GM18517 (cell line): ENCODE measurements around the gene RNF138.
A peak's percentile ranks its signal among the peaks of the same experiment; 100 is the strongest.
"Not testable (repeated sequence)": the region's sequence is repeated elsewhere in the genome, so short reads cannot be mapped to it uniquely, and the experiment has no call there.

Source experiments
- ATAC-seq: cut with Tn5 transposase; IDR thresholded peaks from one replicate; pipeline ENCODE4 v1.9.1; 2021; ENCODE audit warnings: mild to moderate bottlenecking, moderate library complexity; ENCODE audit not compliant: unreplicated experiment

Gene RNF138, protein sequence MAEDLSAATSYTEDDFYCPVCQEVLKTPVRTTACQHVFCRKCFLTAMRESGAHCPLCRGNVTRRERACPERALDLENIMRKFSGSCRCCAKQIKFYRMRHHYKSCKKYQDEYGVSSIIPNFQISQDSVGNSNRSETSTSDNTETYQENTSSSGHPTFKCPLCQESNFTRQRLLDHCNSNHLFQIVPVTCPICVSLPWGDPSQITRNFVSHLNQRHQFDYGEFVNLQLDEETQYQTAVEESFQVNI

DNA sequence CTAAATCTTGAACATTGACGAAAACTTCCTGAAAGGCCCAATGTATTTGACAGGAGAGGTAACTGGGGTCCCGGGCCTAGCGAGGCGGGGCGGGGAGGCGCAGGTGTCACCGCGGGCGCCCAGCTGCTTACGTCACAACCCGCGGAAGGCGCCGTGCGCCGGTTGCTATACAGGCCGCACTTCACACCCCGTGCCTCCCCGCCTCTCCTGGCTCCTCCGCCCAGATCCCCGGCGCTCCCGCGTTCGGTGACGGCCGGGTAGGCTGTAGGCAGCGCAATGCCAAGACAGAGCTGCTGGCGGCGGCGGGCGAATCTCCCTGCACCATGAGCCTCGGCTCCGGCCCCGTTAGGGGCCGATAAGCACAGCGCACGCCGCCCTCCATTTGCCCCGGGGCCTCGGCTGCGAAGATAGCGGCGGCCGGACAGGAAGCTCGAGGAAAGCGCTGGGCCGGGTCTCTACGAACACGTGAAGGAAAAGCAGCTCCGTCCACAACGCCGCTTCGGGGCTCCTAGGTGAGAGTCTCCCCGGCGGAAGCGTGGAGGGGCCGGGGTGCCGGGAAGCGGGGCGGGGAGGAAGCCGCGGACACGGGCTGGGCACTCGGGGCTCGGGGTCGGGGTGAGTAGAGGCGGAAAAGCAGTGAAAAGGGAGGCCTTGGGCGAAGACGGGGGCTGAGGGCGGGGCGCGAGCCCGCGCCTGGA, at the start of gene RNF138:
Gene RNF138 (plus strand): TSS at position 151 of the 698 bp plus-strand sequence. CDS start 903 bp downstream, outside the sequence.
- peak; percentile 56 for ATAC-seq

DNA sequence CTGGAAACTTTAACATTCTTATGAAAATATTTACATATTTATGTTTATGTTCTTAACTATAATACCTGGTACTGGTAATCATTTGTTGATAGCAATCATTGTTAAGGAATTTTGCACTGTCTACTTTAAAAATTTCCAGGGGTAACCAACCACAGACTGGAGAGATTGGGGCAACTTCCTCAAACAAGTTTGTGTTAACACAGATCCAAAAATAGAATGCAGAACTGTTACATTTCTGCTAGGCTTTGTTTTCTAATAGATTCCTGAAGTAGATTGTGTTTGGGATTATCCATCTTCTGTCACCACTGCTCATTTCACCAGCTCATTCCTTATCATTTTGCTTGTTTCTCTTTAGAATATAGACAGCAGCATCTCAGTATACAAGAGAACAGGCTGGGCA, 49.3 kb upstream of the RNF138 start:
- ATAC-seq, result no peak

DNA sequence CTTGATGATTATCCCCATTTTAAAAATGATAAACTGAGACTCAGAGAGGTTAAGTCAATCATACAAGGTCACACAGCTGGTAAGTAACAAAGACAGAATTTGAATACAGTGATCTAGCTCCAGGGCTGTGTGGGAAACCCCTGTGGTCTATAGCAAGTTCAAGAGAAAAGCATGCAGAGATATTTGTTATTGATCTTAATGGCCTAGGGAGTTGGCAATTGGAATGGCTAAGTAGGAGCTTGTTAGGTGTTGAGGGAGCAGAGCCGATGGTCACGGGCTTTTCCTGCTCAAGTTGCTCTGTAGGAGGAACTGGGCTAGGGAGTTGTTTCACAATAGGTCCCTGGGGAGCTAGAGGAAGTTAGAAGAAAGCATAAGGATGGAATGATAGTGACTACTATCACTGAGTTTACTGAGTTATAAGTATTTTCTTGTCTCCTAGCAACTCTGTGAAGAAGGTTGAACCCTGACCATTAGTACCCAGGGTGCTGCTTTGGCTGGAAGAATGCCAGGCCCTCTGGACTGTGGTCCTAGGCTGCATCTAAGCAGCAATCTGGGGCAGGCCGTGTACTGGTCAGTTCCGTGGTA, 43.1 kb upstream of the RNF138 start:
- peak; percentile 61 for ATAC-seq

DNA sequence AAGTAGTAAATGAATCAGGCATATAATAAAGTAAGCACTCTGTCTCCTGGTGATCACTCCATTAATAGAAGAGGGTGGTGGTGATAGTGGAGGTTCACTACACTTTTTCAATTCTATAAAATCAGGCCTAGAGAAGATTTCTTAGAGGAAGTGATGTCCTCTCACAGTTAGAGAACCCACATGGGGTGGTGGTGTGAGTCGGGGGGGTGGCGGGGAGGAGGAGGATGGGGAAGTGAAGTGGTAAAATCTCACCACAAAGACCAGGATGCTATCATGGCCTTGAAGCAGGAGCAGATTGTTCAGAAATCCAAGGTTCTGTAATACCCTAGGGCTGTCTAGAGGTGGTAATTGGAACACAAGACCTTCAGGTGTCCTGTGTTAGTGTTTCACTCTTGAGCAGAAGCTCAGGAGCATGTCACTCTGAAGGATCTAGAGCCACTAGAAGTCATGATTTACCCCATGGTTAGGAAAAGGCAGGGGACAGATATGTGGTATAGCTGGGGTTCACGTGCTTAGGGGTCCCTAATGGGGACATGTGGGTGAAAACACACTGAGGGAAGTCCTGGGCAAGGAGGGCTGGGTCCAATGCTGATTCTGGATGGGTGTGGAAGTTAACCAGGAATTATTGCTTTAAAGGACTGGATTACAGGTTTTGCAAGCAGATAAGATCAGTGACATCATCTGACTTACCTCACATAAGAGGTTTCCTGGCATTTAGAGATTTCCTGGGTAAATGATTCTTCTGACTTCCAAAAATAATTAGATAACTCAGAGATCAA, 42.1 kb upstream of the RNF138 start:
- no peak for ATAC-seq

DNA sequence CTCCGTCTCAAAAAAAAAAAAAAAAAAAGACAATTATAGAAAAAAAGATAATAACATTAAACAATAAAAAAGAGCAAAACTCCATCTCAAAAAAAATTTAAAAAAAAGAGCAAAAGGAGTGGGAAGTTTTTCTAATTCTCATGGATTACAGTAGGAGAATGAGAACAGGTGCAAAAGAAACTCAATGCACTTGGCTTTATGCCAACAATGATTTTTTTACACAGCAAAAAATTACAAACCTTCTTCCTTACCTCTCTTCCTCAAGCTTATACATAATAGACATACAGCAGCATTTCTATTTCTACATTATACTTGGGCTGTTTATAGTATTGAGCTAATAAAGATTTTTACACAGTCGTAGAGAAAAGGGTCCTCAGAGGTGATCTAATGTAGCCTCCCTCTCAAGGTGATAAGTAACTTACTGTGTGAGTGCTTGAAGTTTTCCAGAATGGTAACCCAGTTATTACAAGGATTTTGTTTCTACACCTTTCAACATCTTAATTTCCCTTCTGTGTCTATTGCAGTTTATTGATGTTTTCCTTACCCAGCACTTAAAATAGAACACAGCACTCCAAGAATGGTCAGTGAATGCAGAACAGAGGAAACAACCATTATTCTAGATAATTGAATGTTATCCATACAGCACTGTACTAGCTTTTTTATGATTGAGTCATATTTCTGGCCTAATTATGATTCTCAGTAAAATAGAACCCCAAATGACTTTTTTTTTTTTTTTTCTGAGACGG, 34.9 kb upstream of the RNF138 start:
- no peak for ATAC-seq

DNA sequence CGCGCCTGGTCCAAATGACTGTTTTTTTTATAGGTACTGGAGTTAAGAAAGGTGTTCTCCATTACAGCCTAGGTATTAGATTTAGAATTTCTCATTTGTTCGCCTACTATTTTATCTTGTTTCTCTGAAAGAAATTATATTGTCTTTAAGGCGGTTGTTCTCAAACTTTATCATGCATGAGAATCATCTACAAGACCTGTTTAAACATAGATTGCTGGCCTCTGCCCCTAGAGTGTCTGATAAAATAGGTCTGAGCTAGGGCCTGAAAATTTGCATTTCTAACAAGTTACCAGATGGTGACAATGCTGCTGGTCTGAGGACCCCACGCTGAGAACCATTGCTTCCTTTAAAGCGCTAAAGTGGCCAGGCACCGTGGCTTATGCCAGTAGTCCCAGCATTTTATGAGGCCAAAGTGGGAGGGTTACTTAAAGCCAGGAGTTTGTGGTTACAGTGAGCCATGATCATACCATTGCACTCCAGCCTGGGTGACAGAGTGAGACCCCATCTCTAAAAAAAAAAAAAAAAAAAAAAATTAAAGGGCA, 34.0 kb upstream of the RNF138 start:
- no peak for ATAC-seq

DNA sequence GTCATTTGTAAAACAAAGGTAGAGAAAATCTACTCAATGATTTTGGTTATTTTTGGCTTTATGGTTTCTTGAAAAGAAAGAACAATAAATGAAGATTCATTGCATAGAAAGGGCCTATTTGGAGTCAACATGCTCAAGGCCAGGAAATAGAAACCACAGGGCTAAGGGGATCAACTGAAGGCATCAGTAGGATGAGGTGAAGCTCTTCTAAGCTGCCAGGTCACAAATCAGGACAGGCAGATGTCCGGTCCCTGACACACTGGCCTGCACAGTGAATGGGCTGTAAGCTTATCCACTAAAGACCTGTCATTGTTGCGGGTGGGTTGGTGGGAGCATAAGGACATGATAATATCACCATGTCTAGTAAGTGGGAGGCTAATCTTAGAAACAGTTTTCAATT, 31.6 kb upstream of the RNF138 start:
- no peak for ATAC-seq

DNA sequence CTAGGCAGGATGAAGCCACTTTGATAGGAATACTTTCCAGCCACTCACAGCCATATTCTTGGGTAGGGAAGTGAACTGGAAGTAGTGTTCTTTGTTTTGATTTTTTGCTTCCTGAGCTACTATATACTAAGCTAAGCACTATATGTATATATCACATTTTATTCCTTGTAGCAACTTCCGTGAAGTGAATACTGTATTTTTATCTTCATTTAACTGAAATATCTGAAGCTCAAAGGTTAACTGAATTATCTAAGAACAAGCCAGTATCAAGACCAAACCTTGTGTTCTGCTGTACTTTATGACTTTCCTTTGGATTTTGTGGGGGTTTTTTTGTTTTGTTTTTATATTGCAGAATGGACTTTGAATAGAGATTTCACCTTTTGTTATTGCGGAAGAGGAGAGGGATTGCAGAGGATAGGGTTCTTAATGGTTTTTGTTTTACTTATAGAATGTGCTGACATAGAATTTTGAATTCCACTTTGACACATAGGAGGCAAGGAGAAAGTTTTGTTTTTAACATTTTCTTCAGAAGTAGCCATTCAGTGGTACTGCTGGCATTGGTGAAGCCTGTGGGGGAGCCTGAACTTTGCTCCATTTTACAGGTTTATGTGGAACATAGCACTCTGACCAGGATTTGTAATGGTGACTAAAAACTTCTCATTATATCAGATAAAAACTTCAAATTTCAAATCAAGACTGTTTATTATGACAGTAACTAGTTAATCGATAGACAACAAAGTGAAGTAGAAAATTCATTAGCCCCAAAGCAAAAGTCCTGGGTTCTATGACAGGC, 24.1 kb upstream of the RNF138 start:
- ATAC-seq, result no peak

DNA sequence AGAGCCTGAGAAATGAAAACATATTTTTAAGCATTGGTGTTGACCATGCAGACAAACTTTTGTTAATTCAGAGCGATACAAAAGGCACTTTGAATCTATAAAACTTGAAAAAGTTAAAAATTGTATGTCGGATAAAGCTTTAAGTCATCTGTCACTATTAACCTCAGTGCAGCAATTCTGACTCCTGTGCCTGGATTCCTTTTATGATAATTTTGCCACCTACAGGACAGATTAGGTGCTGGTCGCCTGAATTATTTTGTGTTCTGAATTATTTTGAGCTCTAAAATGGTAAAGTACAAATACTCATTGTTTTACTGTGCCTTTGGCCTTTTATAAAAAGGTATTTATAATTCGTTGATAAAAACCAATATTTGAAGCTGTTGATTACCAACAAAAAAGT, 19.4 kb upstream of the RNF138 start:
- ATAC-seq, result no peak

DNA sequence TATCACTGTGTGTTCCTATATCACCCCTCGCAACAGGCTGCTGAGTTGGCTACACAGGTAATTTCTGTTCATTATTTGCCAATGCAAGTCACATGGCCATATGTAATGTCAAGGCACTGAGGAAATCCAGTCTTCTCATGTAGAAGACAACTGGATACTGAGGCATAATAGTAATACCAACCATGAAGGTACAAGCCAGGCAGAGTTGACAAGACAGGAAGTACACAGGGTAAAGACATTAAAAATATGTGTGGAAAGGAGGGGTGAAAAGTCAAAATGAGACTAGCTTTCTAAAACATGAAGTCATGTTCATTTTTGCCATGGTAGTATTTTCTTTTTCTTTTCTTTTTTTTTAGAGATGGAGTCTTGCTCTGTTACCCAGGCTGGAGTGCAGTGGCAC, 17.5 kb upstream of the RNF138 start:
- ATAC-seq, result no peak

DNA sequence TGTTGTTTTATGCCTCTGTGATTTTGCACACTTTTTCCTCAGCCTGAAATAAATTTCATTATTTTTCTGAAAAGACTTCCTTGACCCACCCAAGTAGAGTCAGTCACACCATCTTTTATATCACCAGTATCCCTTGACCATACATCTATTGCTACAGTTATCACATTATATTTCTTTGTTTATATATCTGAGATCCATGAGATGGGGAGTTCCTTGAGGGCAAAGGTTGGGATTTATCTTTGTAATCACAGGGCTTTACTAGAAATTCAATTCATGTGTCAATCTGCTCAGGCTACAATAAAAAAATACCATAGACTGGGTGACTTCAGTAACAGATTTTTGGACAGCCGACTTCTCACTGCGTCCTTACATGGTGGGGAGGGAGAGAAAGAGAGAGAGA, 12.8 kb upstream of the RNF138 start:
- no peak for ATAC-seq

DNA sequence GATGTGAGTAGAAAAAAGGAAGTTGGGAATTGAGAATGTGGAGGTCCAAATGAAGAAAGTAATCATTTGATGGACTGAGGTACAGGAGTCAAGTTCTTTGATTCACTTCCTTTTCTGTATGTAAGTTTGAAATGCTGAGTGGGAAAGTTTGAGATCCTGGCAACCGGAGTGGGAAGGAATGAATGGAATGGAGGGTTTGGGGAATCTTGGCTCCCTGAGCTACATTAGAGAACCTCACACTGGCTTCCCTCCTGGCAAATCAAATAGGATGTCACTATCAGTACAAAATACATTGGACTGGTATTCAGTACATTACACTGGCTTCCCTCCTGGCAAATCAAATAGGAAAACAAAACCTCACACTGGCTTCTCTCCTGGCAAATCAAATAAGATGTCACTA, 9.8 kb upstream of the RNF138 start:
- no peak for ATAC-seq

DNA sequence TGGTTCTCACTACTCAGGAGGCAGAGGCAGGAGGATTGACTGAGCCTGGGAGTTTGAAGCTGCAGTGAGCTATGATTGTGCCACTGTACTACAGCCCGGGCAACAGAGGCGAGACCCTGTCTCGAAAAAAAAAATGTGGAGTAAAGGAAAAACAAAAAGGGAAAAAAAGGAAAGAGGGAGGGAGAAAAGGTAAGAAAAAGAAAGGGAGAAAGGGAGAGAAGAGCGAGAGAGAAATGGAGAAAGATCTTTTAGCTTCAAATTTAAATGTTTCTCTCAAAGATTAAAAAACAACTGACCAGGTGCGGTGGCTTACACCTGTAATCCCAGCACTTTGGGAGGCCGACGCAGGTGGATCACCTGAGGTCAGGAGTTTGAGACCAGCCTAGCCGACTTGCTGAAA, 7.9 kb upstream of the RNF138 start:
- ATAC-seq, result no peak

DNA sequence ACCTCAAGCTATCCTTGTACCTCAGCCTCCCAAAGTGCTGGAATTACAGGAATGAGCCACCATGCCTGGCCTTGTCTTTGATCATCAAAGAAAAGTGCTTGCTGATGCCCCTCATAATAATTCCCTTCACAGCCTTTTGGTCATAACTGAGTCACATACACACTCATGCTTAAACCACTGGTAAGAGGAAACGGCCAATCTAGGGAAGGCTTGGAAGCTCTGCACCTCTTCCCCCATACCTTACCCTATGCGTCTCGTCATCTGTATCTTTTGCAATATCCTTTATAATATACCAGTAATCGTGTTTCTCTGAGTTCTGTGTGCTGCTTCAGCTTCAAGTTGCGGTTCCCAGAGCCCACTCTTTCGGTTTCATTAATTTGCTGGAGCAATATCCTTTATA, 4.8 kb upstream of the RNF138 start:
- no peak for ATAC-seq

DNA sequence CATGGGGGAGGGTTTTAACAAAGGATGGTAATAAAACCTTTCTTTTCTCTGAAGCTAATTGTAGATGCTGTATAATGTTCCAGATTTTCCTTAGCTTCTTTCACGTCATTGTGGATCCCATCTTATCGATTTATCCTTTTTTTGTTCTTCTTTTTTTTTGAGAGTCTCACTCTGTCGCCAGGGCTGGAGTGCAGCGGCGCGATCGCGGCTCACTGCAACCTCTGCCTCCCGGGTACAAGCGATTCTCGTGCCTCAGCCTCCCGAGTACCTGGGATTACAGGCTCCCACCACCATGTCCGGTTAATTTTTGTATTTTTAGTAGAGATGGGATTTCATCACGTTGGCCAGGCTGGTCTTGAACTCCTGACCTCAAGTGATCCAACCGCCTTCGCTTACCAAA, 843 bp upstream of the RNF138 start:
- ATAC-seq, result not testable (repeated sequence)

DNA sequence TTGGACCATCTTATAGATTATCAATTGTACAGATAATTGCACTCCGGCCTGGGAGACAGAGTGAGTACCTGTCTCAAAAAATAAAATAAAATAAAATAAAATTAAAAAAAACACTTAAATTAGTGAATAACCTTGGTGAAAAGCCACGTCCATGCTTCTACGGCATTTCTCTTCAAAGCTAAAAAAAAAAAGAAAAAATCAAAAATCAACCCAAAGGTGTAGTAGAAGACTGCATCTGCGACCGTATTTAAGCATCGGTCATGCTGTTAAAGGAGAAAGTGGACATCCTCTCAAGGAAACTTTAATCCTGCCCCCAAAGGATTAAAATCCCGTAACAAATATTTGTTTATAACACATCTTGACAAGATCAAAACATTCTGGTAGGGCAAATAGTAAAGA, 350 bp upstream of the RNF138 start:
- peak; percentile 0 for ATAC-seq

DNA sequence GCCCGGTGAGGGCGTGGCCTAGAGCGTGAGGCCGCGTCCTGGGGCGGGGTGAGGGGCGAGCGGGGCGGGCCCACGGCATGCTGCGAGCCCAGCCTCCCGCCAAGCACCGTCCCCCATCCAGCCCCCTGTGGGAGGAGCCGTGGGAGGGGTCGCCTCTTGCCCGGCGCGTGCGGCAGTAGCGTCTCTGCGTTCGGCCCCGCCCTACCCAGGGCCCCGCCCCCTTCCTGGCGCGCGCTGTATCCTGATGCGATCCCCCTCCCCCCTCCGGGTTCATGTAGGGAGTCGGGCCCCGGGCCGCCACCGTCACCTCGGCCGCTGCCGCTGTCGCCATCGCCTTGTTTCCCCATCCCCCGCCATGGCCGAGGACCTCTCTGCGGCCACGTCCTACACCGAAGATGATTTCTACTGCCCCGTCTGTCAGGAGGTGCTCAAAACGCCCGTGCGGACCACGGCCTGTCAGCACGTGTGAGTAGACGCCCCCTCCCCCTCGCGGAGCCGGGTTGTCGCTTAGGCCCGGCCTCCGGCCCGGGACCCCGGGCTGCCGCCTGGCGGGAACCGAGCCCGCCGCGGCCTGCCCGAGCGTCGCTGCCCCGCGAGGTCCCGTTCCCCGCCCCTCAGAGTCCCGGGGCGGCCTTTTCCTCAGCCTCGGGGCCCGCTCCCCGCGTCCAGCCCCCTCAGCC, 888 bp downstream of the RNF138 start:
- peak; percentile 68 for ATAC-seq

DNA sequence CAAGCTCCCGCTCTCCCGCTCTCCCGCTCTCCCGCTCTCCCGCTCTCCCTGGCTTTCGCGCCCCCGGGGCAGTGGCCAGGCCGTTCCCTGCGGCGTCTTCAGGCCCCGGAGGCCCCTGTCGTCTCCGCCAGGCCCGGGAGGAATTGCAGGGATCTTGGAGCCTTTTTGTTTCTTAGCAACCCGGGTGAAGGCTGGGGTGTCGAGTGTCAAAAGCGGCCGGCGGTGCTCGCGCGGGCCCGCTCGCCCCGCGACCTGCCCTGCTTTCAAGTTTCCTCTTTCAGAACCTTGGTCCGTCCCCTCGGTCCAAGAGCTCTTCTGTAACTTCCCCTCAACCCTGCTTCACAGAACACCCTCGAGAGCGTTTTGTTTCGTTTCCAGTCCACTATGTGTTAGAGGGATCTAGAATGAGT, 1.4 kb downstream of the RNF138 start:
- peak; percentile 31 for ATAC-seq

DNA sequence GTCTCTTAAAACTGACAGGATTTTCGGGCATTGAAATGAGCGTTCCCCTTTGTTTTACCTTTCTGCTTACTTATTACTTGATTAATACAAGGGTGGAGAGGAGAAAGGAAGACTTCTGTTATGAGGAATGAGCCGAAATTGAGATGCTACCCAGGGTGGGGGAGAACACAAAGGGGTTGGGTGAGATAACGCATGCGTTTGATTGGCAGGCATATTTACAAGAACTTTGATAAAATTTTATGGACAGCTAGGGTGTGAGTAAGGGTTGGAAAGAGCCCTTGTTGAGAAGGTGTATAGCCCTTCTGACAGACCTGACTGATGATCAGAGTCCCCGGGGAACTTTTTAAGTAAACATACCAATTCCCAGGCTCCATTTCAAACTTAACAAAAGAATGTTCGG, 1.8 kb downstream of the RNF138 start:
- ATAC-seq, result no peak
